GM18861 (cell line): Measurements from ENCODE around the gene RPL18.
"Not testable (repeated sequence)": the region's sequence is repeated elsewhere in the genome, so short reads cannot be mapped to it uniquely, and the experiment has no call there.

ENCODE experiments used
- ATAC-seq: cut with Tn5 transposase; IDR thresholded peaks from one replicate; pipeline ENCODE4 v1.9.1; 2021; ENCODE audit not compliant: unreplicated experiment

RPL18 gene

GRCh38 chr19:48644839-48645619, 26.1 kb upstream of the RPL18 start:
- no peak for ATAC-seq

GRCh38 chr19:48644355-48644754, 25.4 kb upstream of the RPL18 start:
- no peak for ATAC-seq

- ATAC-seq = no peak
Observed at GRCh38 chr19:48642862-48643261, 23.9 kb upstream of the RPL18 start.

- ATAC-seq = no peak
Observed at GRCh38 chr19:48641850-48642249, 22.9 kb upstream of the RPL18 start.

- no peak for ATAC-seq
Observed at GRCh38 chr19:48639483-48640375, 20.8 kb upstream of the RPL18 start.

GRCh38 chr19:48638831-48639381, 19.9 kb upstream of the RPL18 start:
- ATAC-seq = no peak

GRCh38 chr19:48637948-48638830, 19.2 kb upstream of the RPL18 start:
- peak; percentile 5 for ATAC-seq

- peak; percentile 66 for ATAC-seq
Observed at GRCh38 chr19:48637449-48637947, 18.5 kb upstream of the RPL18 start.

- ATAC-seq = no peak
Observed at GRCh38 chr19:48636859-48637448, 18.0 kb upstream of the RPL18 start, which contains the start of gene DBP. DBP (minus strand) TSS chr19:48637379; CDS start chr19:48636994, 385 bp downstream.

- no peak for ATAC-seq
Observed at GRCh38 chr19:48635966-48636858, 17.2 kb upstream of the RPL18 start.

GRCh38 chr19:48635263-48635965, 16.4 kb upstream of the RPL18 start:
- no peak for ATAC-seq

GRCh38 chr19:48634424-48635262, 15.7 kb upstream of the RPL18 start:
- ATAC-seq = peak; percentile 25

- no peak for ATAC-seq
Observed at GRCh38 chr19:48634036-48634342, 15.0 kb upstream of the RPL18 start.

- ATAC-seq = no peak
Observed at GRCh38 chr19:48633148-48634035, 14.4 kb upstream of the RPL18 start.

GRCh38 chr19:48632692-48633147, 13.7 kb upstream of the RPL18 start:
- ATAC-seq = no peak

- ATAC-seq = not testable (repeated sequence)
Observed at GRCh38 chr19:48632286-48632685, 13.3 kb upstream of the RPL18 start.

- ATAC-seq = no peak
Observed at GRCh38 chr19:48631225-48631624, 12.2 kb upstream of the RPL18 start.
